ENCODE data around the gene CEP104. TPM values are rescaled to one million over a fixed set of nuclear protein-coding genes. Genes with fewer than 3 reads are reported as not detected.

The CEP104 gene
- total RNA-seq, 2 experiments from 2014 or later = 36.6 to 41.6 TPM

- ChIA-PET POLR2A (no interaction called here), CTCF (interaction anchor here (1.2 to 2.2 kb wide), 5 partner anchors 19 to 29 kb away, joined by 3 to 9 read pairs (median 6); no protein-coding TSS in a partner anchor)
Measured at GRCh38 chr1:3774946-3775489, 82.0 kb downstream of the CEP104 start.

GRCh38 chr1:3774276-3774945 lies 82.6 kb downstream of the CEP104 start:
- ChIA-PET CTCF (interaction anchor here (0.9 to 2.2 kb wide), 3 partner anchors 11 to 27 kb away, joined by 3 to 9 read pairs (median 4); no protein-coding TSS in a partner anchor), POLR2A (no interaction called here)

GRCh38 chr1:3773572-3774275 lies 83.3 kb downstream of the CEP104 start:
- POLR2A ChIA-PET = no interaction called here
- CTCF ChIA-PET = interaction anchor here (0.9 kb wide), 2 partner anchors 12 to 17 kb away, joined by 3 to 4 read pairs; no protein-coding TSS in a partner anchor

GRCh38 chr1:3772715-3773571 lies 84.1 kb downstream of the CEP104 start, which contains the start of gene SMIM1:
Gene SMIM1, plus strand, starts transcription at chr1:3772749. Its CDS starts 2,625 bp downstream, at chr1:3775374.
- ChIA-PET POLR2A (no interaction called here), CTCF (interaction anchor here (0.9 kb wide), 2 partner anchors 13 to 17 kb away, joined by 3 to 4 read pairs; no protein-coding TSS in a partner anchor)

- POLR2A ChIA-PET = no interaction called here
Measured at GRCh38 chr1:3772027-3772714, 84.8 kb downstream of the CEP104 start.

GRCh38 chr1:3771108-3772026 lies 85.6 kb downstream of the CEP104 start:
- ChIA-PET CTCF (no interaction called here), POLR2A (no interaction called here)

More at GRCh38 chr1:3772027-3772714, 84.8 kb downstream of the CEP104 start:
- CTCF ChIA-PET = no interaction called here

- ChIA-PET CTCF (interaction anchor here (0.7 kb wide), 1 partner anchor 29 kb away, joined by 3 read pairs; no protein-coding TSS in a partner anchor), POLR2A (no interaction called here)
Measured at GRCh38 chr1:3770047-3770765, 86.8 kb downstream of the CEP104 start.

GRCh38 chr1:3768811-3769390 lies 88.1 kb downstream of the CEP104 start:
- POLR2A ChIA-PET = no interaction called here
- CTCF ChIA-PET = interaction anchor here (0.6 kb wide), 1 partner anchor 80 kb away, joined by 3 read pairs; no protein-coding TSS in a partner anchor

GRCh38 chr1:3767328-3767925 lies 89.6 kb downstream of the CEP104 start:
- ChIA-PET POLR2A (no interaction called here), CTCF (interaction anchor here (0.6 to 1.3 kb wide), 3 partner anchors 10 to 152 kb away, joined by 4 to 5 read pairs (median 4); no protein-coding TSS in a partner anchor)

- ChIA-PET POLR2A (no interaction called here), CTCF (no interaction called here)
Measured at GRCh38 chr1:3763351-3764125, 93.5 kb downstream of the CEP104 start.

GRCh38 chr1:3762873-3763228 lies 94.2 kb downstream of the CEP104 start:
- CTCF ChIA-PET = no interaction called here
- POLR2A ChIA-PET = no interaction called here

GRCh38 chr1:3762151-3762872 lies 94.7 kb downstream of the CEP104 start:
- CTCF ChIA-PET = no interaction called here
- POLR2A ChIA-PET = no interaction called here
